HG03066 (cell line): Measurements from ENCODE around the gene NALCN.
"Not testable (repeated sequence)": the region's sequence is repeated elsewhere in the genome, so short reads cannot be mapped to it uniquely, and the experiment has no call there.

ENCODE experiments used
- ATAC-seq: cut with Tn5 transposase; IDR thresholded peaks from one replicate; pipeline ENCODE4 v1.9.1; 2021; ENCODE audit warnings: low read depth; ENCODE audit not compliant: unreplicated experiment

NALCN gene

DNA sequence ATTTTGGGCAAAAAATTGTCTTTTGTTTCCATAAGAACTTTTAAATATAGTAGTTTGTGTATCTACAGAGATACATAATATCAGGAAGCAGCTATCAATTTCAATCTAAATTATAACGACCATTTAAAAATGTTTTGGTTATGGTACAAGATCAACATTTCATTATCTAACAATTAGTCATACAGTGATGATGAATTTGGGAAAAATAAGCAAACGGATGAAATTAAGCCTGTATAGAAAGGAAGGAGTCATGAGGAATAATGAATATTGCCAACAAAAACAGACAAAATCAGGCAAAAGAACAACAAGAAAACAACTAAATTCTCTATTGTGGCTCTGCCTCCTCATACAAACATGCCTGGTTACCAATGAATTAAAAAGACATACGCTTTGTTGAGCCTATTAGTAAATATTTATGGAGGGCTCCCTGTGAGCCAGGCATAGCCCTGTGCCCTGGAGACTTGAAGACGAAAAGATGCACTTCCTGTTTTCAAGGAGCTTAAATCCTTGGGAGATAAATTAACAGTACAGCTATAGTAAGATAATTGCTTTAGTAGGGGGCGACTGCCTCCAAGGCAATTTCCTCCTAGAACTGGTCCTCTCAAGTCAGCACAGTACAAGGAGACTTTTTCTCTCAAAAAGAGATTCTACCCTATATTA lies 73.0 kb downstream of the NALCN start:
- no peak for ATAC-seq

DNA sequence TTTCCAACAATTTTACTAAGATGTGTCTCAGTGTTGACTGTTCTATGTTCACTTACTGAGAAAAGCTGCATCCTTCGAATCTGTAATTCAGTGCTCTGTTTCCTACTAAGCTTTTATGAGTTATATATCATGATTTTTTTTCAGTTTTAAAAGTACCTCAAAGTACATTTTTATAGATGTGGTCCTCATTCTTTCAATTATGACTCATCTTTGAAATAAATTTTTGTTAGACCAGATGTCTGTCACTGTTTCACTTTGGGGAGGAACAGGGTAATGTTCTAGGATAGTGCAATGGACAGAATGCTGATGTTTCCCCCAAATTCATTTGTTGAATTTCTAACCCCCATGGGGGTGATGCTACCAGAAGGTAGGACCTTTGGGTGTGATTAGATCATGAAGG lies 74.8 kb downstream of the NALCN start:
- no peak for ATAC-seq

DNA sequence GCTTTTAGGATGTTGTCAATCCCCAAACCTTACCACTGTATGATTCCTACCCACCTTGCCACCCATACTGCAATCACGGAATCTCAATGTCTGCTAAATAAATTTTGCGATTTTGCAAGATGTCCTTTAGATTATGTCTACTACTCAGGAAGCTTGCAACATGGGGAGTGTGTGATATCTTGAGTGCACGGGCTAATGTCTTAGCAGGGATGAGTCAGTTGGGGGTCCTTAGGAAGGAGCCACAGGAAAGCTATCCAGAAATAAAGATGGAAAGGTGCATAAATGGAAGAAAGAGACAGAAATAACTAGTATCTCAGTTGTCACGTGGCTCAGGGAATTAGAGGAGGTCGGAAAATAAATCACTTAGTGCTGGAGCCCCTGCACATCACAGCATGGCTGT lies 77.1 kb downstream of the NALCN start:
- no peak for ATAC-seq

DNA sequence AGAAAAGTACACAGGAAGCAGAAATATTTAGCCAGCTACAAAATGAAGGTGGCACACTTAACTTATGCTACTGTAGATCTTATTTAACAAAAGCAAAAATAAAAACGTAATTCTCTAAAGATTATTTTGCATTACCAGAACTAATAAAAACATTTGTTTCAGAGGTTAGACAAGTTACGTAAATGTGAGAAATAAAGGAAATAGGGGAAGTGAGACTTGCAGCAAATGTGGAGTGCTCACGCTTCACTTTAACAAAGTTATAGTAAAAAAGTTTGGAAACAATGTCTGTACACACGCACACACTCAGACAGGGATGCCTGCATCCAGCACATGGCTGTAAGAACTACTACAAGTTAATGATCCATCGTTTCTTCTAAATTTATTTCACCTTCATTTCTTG lies 83.7 kb downstream of the NALCN start:
- ATAC-seq = no peak

DNA sequence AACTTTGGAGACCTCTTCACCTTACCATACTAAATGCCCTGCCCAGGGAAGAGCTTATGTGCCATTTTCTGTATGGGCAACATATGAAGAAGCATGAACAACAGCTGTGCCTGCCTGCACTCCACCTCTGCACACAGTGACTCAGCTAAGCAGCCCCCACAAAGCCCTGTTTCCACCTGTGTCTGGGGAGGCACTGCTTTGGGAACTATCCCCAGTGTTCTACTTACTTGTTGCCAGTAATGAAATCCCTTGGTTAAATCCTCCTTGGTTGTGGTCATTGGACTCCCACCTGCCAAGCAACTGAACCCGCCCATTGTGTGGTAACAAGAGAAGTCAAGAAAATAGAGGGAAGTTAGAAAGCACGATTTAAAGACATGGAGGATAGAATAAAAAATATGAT lies 84.6 kb downstream of the NALCN start:
- no peak for ATAC-seq

DNA sequence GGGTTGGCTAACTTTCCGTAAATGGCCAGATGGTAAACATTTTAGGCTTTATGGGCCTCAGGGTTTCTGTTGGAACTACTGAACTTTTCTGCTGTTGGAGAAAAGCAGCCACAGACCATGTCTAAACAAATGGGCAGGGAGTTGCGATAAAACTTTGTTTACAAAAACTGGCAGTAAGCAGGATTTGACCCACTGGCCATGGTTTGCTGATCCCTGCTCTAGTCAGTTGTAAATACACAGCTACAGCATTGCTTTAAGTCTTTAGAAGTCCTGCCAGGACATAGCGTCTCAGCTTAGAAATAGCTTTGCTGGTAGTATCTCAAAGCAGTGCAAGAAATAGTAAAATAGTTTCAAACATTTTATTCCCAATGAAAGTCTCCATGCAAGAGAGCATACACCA lies 88.4 kb downstream of the NALCN start:
- no peak for ATAC-seq

DNA sequence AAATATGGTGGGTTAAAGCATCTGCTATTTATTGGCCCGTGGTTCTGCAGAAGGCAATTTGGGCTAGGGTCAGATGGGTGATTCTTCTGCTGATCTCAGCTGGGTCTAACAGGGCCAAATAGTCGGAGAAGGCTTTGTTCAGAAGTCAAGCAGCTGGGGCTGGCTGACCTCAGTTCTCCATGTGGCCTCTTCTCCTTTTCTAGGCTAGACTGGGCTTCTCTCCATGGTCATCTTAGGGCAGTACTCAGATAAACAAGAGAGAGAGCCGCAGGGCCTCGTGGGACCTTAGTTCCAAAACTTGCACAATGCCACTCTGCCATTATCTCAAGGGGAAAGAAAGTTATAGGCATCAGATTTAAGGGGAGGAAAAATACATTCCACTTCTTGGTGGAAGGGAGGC lies 89.6 kb downstream of the NALCN start:
- ATAC-seq = no peak

DNA sequence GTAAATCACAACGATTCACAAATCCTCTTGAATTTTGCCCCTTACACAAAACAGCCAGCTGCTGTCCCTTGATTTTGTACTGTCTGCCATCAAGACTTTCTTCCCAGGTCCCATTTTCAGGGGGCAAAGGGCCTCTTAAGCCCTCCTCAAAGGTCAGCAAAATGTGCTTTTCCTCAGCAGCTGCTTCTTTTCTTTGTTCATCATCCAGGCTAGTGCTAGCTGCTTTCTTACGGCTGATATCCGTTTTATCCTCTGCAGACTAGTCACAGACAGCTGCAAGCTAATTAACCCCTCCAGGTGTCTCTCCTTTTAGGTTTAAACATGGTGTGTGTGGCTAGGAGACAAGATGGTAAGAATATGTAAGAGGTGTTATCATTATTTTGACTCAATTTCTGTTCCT lies 90.9 kb downstream of the NALCN start:
- ATAC-seq = no peak

DNA sequence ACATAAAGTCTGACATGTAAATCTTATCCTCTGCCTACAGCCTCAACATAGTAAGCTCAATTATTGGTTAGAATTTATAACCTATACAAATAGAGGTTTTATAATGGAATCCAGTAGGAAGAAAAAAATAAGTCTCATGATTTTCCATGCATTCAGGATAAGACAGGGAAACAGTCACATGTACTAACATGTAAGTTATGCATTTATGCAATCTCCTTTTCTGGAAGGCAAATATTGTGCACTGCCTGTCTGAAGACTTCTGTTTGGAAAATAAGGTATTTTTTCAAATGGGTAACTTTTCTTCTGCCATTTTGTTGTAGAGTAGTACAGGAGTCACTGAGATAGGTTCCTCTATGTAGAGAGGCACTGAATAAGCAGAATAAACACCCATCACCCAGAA lies 92.7 kb downstream of the NALCN start:
- ATAC-seq = no peak

DNA sequence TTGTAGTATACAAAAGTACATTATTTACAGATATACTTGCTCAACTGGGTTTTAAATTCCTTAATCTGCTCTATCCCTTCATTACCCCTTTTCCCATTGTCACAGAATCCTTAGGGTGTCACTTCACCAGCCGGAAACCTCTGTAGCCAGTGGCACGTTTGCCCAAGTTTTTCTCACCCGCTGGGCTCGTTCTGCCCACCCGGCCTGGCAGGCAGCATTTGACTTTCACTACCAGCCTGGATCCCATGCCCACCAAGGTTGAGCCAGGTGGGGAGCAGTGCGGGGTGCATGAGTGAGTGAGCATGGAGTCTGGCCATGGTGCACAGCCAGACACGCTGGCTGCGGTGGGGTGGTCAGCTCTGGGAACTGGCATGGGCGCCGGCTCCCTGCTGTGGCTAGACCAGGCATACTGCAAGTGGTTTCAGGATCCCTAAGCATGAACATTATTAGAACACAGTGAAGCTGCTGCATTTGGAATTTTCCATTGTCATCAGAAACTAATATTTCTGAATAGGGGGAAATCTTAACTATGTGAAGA lies 98.3 kb downstream of the NALCN start:
- ATAC-seq = no peak

DNA sequence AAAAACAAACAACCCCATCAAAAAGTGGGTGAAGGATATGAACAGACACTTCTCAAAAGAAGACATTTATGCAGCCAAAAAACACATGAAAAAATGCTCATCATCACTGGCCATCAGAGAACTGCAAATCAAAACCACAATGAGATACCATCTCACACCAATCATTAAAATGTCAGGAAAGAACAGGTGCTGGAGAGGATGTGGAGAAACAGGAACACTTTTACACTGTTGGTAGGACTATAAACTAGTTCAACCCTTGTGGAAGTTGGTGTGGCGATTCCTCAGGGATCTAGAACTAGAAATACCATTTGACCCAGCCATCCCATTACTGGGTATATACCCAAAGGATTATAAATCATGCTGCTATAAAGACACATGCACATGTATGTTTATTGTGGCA lies 102.8 kb downstream of the NALCN start:
- not testable (repeated sequence) for ATAC-seq

DNA sequence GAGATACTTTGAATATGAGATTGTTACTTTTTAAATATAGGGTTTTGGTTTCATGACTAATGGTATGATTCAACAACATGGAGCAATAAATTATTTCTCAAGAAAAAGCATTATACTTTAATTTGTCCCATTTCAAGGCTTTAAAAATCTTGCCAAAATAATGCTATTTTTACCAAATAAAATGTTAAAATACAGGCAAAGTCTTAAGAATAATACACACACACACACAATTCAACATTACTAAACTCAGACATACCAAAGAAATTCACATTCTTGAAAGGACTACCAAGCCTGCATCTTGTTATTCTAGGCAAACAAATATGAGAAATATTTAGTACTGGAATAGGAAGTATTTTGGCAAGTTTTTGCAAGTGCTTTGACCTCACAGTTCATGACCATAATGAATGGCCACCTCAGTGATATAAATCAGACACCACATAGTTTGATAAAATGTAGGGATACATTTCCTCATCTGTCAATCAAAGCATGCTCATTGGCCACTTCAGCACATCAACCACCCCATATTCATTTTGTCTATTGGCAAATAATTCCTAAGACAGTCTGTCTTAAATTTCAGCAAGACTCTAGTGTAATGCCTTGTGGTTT lies 107.2 kb downstream of the NALCN start:
- ATAC-seq = no peak

DNA sequence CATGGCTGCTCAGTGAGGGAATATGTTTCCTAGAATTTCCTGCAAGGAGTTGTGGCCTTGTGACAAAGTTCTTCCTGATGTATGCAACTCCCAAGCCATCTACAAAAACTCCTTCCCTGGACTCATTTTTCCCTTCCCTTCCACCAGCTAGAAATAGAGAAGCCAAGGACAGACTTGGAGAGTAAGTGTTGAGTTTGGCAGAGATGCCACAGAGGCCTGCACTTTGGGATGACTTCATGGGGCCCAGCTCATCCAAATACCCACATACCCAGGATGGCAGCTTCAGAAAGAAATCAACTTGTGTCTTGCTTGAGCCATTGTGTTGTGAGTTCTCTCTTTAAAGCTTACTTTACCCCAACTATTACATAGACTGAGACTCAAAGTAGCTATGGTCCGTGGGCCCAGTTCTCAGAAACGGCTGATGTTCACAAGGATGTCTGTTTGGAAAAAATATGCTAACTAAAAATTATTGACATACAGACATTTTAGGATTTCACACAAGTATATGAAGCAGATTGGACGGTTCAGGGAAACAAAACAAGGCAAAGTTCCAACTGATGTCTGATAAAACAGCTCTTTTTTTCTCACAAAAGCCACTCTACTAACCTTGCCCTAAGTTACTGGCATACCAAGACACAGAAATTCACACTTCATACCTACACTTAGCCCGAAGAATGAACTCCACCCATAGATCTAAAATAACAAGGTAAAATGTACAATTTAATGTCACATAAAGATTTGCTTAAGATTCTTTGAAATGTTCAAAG lies 107.9 kb downstream of the NALCN start:
- no peak for ATAC-seq

DNA sequence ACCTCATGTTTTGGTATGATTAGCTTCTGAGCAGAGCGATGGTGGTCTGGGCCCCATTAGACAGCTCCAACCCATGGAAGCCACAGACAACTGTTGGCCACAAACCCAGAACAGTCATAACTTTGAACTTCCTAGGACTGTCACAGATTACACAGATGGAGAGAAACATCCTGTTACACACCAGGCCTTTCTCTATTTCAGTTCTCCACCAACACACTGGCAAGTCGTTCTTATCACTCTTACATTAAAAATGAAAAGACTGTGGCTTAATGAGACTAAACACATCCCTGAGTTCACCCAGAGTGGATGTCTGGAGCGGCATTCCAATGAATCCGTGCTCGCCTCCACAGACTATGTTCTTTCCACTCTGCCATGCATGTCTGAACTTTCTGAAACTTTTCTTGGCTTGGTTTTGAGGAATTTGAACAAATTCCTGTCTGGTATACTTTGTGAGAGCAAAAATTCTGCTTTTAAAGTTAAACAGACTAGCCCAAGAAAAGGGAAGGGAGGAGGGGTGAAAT lies 109.1 kb downstream of the NALCN start:
- no peak for ATAC-seq

DNA sequence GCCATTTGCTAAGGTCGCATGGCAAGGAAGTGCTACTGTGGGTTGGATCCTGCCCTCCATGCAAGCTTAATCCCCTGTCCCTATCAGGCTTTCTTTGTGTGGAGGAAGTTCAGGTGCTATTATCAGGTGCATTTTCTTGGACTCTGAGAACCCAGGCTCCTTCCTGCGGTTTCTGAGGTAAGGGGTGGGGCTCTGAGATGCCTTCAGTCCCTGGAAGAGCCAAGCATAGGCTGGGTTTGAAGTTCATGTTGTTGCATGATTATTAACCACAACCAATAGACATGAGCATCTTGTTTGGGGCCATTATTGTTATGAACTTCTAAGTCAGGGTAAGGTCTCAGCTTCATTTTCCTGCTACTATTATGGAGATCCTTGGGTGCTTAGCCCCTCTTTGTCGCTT lies 109.5 kb downstream of the NALCN start:
- no peak for ATAC-seq

DNA sequence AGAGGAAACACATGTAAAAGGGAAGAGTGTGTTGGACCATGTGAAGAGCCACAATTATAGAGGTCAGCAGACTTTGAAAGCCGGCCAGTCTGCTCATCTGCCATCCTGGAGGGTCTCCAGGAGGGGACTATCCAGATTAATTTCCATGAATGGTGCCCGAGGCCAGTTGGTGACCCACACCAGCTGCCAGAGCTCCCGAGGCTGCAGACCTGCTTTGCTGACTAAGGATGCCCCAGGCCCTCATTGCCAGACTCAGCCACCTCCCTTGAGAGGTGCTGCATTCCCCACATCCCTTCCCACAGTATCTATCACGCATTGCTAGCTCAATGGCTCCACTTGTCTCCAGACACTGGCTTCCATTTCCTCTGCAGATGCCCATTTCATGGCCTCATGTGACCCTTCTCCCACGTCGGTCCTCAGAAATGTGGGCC lies 110.3 kb downstream of the NALCN start:
- ATAC-seq = no peak

DNA sequence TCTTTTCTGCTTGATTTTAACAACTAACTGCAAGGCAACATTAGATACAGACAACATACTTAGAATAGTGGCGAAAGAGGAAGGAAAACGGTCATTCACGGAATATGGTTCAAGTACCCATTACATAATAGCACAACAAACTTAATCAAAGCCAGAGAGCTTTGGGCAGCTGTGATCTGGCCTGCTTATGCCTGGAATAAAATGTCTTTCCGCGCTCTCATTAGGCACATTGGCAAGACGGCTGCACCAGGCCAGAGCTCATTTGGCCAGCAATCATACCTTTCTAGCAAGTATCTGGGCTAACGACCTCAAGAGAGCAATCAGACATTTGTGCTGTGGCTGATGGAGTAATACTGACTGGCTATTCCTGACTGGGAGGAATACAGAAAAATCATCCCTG lies 112.8 kb downstream of the NALCN start:
- ATAC-seq = no peak

DNA sequence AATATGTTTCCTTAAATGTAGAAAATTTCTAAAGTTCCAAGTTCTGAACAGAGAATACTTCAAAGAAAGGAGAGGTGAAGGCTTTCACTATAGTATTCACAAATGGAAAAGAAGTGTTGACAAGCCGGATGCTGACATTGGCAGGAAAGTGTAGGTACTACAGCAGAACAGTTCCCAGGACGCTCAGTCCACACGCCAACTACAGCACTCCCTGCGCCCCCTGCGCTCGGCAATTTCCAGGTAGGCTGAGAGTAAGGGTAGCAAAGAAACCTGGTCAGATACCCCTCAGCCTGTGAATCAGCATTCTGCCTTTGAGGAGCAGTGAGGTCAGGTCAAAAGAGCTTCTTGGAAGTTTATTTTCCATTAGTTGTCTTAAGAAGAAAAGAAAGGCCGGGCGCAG lies 115.3 kb downstream of the NALCN start:
- ATAC-seq = no peak

DNA sequence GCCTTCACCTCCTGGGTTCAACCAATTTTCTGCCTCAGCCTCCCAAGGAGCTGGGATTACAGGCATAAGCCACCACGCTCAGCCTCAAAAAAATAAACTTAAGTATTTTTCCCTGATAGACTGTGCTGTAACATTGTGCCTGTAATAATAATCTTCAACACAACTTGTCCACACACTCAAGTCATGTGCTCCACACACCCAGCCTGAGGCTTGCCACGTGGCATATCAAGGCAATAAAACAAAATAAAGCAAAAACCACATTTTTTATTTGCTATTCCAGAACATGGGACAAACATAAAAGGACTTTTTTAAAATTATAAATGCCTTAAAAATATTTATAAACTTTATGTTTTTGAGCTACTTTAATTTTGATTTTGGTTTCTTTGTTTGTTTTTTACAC lies 115.8 kb downstream of the NALCN start:
- no peak for ATAC-seq

DNA sequence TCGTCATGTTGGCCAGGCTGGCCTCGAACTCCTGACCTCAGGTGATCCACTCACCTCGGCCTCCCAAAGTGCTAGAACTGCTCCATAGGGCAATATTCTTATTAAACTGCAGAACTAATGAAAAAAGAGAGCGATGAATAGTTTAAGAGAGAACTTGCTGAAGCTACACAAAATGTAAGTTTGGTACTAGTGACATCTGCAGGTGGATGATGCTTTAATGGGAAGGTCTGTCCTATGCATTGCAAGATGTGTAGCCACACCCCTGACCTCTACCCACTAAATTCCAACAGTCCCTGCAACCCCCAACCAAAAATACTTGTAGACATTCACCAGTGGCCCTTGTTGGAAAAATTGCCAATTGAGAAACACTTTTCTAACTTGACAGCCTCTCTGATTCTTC lies 117.8 kb downstream of the NALCN start:
- no peak for ATAC-seq

DNA sequence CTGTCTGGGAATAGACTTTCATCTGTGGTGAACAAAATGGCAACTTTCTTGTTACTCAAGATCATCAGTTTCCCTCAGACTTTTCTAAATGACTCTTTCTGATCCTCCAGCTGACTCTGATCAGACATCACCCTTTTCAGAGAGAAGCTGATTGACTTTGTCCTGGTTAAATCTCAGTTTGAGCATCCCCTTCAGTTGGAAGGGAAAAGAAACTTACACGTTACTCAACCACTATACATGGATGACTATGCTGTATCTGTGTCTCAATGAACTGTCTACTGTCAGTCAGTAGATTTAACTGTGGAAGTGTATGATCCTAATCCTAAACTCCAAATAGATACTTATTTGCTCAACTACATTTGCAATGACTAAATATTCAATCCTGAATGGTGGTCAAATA lies 118.5 kb downstream of the NALCN start:
- no peak for ATAC-seq

DNA sequence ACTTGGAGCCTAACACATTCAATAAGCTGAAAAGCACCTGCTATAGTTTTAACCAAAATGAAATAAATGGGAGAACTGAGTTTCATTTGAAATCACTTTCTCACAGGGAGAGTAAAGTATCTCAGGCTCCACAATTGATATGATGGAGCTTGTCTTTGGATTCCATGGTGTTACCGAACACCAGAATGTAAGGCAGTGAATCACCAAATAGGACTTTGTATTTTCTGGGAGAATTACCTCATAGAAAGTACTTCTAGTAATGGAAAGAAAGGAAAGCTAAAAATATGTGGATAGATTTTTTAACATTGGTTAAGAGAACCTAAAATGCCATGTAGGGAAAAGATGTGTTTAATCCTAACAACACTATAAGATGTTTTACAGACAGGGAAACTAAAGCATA lies 123.6 kb downstream of the NALCN start:
- ATAC-seq = no peak
